SKM-1 (cell line): ENCODE results near the gene SHISA4.
"Not testable (repeated sequence)": the region's sequence is repeated elsewhere in the genome, so short reads cannot be mapped to it uniquely, and the experiment has no call there.

ENCODE experiments used
- DNase-seq: peaks from one replicate; lab custom pipeline; 2025; ENCODE audit not compliant: unreplicated experiment; lab: John Stamatoyannopoulos, UW

The SHISA4 gene

DNA sequence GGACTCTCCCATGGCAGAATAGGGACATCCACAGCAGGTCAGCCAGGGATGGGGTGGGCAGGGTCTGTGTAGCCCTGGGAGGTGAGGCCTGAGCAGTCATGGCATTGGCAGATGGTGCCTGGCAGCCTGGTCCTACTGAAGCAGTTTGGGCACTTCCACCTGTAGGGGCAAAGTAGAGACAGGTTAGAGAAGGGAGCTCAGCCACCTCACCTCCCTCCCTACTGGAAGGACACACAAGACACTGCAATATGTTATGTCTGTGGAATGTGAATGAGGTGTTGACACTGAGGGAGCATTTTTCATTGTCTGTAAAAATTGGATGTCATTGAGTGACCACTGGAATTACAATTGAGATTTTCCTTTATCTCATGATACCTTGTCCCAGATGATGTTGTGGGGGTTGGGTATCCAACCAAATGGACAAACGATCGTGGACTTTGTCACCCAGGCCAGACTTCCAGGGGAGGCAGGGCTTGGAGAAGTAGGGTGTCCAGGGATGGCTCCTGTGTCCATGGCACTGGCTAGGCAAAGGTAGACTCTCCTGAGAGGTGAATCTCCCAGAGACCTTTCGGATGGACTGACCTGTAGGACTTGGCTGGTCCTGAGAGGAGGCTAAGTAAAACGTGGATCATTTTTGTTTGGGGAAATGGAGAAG, 9.7 kb downstream of the SHISA4 start:
- DNase-seq, result no peak

DNA sequence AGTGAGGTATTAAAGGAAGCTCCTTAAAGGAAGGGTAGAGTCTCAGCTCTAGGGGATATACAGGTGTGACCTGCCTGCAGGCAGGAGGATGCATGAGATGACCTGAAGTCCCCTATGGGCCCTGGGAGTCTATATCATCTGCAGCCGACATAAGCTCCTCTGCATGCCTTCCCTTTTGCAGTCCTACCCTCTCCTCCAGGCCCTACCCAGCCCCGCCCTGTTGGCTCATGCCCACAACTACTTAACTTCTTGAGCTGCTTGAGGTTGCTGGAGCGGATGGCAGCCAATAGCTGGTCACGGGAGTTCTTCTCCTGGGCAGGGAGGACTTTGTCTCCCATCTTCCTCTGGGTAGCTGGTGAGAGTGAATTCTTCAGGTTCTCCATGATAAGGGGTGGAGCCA, 10.3 kb downstream of the SHISA4 start:
- no peak for DNase-seq

DNA sequence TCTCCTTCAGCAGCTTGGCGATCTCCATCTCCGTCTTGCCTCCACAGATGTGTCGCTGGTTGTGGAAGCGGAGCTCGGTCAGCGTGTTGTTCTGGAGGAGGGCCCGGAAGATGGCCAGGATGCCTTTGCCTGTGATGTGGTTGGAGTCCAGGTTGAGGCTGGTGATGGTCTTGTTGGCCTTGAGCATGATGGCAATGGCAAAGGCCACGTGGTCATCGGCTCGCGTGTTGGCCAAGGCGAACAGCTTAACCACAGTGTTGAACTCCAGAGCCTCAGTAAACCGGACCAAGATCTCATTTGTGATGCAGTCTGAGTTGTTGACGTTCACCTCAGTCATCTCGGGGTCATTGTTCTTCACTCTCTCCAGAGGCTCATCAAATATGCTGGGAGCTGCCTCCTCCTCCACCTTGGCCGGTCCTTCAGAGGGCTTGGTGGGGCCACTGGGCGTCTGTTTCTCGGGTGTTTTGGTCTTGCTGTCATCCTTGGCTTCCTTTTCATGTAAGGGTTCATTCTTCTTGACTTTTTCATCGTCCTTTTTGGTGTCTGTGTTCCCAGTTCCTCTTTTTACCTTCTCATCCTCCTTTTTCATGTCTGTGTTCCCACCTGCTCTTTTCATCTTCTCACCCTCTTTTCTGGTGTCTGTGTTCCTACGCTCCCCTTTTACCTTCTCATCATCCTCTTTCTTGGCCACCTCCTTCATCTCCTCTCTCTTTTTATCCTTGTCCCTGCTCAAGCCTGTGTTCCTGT, 11.2 kb downstream of the SHISA4 start:
- no peak for DNase-seq

DNA sequence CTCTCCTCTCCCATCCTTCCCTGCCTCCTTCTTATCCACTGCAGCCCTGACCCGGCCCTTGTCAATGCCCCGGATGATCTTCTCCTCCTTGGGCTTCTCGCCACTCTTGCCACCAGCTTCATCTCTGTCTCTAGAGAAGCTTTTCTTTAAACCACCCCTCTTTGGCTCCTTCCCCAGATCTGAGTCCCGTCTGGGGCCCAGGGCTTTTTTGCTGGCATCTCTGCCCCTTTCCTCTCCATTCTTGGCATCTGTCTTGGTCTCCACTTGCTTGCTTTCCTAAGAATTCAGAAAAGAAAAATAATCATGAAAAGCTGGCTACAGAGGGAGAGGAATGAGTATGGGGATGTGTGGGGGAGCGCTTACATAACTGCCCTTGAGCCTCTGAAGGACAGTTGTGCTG, 11.8 kb downstream of the SHISA4 start:
- no peak for DNase-seq

DNA sequence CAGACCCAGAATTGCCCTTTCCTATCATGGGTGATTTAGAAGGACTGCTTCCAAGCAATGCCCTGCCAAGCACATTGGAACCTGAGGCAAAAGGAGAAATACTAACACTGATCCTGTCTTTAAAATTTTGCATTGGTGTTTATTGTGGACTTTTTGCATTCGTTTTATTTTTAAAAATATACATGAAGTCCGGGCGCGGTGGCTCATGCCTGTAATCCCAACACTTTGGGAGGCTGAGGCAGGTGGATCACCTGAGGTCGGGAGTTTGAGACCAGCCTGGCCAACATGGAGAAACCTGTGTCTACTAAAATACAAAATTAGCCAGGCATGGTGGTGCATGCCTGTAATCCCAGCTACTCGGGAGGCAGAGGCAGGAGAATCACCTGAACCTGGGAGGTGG, 12.3 kb downstream of the SHISA4 start:
- not testable (repeated sequence) for DNase-seq

DNA sequence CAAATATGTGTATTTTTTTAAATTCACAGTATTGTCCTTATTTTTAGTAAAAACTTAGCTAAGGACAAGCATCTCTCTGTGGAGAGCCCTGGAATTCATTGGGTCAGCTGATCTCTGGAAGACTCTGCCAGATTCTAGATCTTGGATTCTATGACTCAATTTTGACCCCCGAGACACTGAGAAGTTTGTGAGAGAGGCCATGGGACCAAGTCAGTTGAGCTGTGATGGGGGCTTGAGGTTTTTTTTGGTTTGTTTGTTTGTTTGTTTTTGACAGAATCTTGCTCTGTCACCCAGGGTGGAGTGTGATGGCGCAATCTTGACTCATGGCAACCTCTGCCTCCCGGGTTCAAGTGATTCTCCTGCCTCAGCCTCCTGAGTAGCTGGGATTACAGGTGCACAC, 13.5 kb downstream of the SHISA4 start:
- DNase-seq, result no peak

DNA sequence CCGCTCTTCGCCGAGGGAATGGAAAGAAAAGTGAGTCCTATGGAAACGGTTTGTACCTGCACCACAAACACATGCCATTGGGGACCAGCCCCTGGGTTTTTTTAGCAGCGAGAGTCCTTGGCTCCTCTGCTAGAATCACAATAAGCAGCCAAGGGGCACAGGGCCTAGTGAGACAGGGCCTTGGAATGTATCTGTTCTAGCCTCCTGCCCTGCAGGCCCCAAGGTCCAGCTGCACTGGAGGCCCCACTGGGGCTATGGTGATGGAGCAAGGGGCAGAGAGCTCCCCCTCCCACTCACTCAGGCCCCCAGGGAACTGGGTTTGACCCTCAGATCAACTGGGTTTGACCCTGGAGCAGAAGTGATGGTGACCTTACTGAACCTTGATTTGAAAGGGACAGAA, 14.4 kb downstream of the SHISA4 start:
- DNase-seq, result no peak

DNA sequence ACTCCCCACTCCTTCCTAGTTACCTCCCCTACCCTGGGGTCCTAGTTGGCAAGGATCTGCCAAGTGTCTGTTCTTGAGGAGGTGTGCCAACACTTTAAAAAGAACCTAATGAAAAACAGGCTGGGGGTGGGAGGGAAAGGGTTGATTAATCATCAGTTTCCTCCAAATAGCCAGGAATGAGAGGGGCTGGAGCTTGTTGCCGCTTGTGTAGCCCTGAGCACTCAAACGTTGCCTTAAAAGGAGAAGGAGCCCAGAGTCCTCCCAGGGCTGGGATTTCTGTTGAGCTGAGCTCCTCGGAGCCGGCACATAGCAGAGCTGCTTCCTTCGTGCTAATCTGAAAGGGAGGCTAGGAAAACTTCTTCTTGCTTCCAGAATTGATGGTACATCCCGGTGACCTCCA, 15.9 kb downstream of the SHISA4 start:
- DNase-seq, result no peak

DNA sequence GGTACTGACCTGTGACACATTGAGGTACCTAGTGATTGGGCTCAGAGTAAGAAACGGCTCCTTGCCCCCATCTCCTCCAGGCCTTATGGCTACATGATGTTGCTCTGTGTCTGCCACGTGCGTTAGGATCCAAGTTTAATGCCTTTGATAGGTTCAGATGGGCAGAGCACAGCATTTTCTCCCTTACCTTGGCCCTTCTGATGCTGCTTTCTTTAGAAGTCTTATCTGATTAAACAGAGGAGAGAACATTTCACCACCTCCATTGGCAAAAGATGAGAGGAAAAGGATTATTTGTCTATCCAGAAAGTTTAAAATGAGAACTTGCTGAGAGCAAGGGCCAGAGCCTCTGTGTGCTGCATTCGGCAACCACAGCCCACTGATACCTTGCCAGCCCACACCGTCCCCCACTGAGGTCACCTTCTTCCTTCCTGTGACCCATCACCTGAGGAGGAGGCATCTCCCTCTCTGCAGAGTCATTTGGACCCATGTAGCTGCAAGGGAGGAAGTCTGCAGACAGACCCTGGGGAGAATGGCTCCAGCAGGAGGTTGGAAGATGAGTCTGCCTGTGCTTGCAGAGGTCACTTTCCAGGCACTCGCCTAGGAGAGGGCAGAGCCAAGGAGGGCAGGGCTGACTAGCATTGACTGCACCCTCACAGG, 16.7 kb downstream of the SHISA4 start:
- no peak for DNase-seq

DNA sequence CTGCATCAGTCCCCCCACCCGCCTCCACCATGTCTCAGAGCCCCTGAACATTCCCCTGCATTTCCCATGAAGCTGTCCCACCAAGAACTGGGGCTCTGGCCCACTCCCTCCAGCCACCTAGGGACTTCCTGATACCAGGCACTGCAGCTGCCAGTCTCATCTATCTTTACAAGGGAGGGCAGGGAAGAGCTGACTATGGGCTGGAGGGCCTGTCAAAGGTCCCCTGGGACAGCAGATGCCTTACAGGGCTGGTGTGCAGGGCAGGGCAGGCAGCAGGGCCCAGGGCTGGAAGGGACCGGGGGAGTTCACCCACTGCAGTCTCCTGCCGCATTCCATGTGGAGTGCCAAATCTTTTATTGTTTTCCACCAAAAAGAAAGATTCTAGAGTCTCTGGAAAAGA, 17.6 kb downstream of the SHISA4 start:
- no peak for DNase-seq

DNA sequence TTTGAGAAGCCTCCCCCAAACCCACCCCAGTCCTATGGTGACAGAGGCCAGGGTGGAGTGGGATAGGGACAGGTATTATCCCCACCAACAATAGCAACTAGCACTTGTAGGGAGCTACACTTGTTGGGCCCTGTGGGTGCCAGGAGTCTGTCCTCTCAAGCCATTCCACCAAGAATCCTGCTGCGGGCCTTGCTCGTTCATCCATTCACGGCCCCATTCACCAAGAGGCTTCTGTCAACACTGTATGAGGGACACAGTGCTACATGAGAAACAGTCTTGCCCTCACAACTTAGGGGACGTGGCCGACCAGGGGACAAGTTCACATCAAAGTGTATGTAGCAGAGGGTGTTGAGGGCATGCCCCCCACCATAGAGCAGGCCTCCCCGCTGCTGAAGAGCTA, 18.9 kb downstream of the SHISA4 start:
- DNase-seq, result no peak

DNA sequence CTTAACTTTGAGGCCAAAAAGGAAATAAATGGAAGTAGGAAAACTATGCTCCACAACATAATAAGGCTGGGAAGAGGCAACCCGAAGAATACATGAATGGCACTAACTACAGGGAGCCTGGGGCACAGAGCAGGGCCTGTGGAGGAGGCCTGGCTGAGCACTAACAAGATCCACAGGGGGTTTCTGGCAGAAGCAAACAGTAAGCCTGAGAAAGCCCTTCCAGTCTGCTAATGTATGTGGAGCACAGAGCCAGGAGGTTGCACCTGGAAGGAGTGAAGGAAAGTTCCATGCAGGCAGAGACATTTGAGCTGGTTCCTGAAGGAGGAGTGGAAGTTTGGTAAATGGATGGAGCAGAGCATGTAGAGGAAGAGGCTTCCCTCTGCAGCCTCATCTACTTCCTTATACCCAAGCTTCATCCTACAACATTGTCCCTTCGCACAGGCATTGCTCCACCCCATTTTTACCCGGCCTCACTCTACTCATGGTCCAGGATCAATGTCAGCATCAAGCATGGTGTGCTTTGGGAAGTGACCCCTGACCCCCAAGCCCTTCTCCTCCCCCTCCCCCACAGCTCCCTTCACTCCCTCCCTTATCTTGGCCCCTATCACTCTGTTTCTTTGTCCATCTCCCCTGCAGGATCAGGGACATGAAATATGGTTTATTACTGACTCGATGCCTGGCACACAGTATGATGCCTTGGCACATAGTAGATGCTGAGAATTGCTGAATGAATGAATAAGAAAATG, 23.3 kb downstream of the SHISA4 start:
- no peak for DNase-seq

DNA sequence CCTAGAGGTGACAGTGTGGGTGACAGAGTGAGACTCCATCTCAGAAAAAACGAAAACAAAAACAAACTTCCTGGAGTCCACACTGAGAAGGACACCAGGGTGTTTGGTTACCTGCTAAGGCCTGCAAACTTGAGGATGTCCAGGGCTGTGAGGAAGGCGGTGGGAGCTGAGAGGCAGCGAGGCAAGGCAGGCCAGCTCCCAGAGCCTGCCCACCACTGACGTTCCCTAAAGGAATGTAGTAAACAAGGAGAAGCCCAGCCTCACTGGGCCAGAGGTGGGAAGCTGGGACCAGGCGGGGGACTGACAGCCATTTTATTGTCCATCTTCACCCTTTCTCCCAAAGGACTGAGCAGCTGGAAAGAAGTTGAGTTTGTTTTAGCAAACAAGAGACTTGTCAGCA, 24.1 kb downstream of the SHISA4 start:
- DNase-seq, result no peak

DNA sequence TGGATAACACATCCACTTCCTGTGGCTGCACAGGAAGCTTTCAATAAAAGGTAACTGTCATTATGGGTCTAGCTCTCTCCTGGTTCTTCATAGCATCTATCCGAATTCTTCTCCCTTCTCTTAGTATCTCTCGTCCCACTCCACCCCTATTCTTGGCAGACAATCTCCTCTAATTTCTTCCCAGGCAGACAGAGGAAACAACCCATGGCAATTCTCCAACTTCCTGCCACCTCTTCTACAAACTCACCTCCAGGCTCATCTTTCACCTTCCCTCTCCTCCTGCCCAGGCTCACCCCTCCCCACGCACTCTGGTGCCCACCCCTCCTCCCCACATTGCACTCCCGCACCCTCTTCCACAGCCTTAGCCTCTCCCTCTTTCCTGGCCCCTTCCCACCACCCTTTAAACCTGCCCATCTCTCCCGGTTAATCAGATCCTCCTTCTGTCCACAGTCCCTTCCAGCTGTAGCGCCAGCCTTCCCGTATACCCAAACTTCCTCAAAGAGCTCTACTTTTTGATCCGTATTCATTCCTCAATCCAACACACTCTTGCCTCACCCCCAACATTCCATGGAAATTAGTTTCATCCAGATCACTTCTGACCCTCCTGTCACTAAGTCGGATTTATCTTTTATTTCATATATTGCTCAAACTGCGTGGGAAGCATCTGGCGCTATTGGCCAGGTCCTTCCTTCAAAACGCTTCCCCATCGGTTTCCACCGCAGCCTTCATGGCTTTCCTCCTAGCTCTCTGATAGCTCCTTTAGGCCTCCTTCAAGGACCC, 25.9 kb downstream of the SHISA4 start:
- DNase-seq, result no peak

DNA sequence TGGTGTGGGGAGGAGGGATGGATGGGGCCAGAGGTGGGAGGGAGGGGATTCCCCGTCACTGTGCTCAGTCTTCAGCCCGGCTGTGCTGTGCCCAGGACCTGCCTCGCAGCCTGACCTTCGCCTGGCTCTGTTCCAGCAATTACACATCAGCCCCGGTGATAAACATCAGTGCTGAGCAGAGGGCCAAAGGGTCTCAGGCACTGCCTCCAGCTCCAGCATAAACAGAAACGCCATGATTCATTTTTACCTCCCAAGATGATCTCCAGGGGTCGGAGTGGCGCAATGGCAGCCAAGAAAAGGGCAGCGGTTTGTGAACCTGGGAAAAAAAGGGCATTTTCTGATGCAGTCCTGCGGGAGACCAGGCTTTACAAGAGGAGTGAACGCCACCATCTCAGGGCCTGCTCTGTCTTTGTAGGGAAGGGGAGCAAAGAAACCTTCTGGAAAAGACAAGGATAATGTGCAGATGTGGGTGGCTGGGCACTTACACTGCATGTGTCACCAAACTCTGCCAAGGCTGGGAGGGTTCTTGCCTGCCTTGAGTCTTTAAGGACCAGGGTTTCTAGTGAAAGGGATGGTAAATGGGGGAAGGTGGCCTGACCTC, 28.1 kb downstream of the SHISA4 start:
- DNase-seq, result no peak

DNA sequence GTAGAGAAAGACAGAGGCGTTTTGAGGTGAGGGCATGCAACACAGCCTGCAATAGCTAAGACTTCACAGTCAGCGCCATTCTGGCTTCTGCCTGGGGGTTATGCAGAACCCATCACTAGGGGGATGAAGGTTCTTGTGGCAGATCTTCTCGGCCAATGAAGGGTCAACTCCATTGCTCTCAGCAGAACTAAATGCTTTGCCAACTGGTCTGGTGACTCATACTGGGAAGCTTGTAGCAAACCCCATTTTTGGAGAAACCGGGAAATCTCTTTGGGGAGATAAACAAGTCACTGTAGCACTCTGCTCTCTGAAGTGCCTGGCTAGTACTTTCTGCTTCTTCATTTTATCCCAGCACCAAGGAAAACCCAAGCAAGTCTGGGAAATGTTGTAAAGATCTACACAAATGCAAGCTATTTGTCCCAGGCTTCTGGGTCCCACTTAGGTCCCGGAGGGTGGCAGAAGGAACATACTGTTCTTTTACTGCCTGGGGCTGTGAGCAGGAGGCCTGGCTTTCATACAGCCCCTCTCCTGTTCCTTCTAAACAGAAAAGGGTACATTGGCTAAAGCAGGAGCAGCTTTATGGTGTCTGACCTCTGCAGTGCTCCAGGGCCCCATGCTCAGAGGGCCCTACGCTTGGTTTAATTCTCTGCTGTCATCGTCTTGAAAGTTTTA, 28.8 kb downstream of the SHISA4 start:
- DNase-seq, result no peak

DNA sequence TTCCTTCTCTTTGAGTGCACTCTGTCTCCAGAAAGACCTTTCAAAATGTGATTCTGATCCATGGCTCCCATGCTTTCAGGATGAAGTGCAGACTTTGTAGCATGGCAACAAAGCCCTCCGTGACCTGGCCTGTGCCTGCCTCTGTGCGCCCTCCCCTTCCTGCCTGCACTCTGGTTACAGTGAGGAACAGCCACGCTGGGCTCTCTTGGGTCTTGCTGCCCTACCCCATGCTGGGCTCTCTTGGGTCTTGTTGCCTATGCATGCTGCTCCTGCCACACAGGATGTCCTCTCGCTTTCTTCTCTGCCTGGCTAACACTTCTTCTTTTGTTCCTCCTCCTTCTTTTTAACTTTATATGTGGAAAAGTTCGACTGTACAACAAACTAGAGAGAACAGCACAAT, 29.6 kb downstream of the SHISA4 start:
- no peak for DNase-seq

DNA sequence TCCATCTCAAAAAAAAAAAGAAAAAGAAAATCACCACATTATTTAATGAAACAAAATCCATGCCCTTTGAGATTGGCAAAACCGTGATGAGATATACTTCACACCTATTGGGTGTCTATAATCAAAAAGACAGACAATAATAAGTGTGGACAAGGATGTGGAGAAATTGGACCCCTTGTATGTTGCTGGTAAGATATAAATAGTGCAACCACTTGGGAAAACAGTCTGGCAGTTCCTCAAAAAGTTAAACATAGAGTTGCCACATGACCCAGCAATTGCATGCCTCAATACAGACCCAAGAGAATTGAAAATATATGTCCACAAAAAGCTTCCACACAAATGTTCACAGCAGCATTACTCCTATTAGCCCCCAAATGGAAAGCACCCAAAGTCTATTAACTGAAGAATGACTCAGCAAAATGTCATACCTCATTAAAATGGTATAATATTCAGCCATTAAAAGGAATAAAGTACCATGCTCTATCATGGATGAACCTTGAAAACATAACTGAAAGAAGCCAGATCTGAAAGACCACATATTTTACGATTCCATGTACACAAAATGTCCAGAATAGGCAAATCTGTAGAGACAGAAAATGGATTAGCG, 33.4 kb downstream of the SHISA4 start:
- no peak for DNase-seq

DNA sequence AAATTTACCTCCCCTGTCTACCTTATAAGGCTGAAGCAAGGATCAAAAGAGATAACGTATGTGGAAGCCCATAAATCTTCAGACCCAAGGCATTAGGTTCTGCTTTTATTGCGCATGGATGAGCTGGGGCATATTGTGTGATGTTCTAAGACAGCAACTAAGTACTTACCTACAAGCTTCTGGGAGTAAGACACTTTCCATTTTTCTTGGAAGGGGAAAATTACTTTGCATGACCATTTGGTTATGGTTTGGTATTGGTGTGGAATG, 36.5 kb downstream of the SHISA4 start:
- no peak for DNase-seq
